HCT116 (cell line): Measurements from ENCODE around the gene TWIST2. TPM values are rescaled to one million over a fixed set of nuclear protein-coding genes. Genes with fewer than 3 reads are reported as not detected.

Experiments used
- ATAC-seq: fragments of 200-7000 bp; cut with Tn5 transposase; 2 replicates; pipeline ENCODE4 v1.9.1; 2020; ENCODE audit warnings: mild to moderate bottlenecking, moderate library complexity
- BruUV-seq: library from RNA; stranded (reverse); fragments of 400-500 nt; replicated peaks from 2 replicates; lab custom pipeline; 2021; lab: Mats Ljungman, UMichigan
- CTCF ChIA-PET: fragments of 300-600 bp; sonication (Branson Sonifier 250); formaldehyde crosslinking; loops from one replicate; lab custom pipeline; 2021; ENCODE audit warnings: antibody characterized with exemption; lab: Charles Lee
- POLR2A ChIA-PET: fragments of 300-600, 350-600 bp; sonication (Branson Sonifier 250); formaldehyde crosslinking; loops from one replicate; lab custom pipeline; 2021; ENCODE audit warnings: antibody characterized with exemption; lab: Charles Lee
- RAD21 ChIA-PET, 2 experiments: fragments of 300-600 bp; sonication (Branson Sonifier 250); formaldehyde crosslinking; loops; one replicate each; lab custom pipeline; 2023; ENCODE audit warnings: low total read pairs in 2 of 2; ENCODE audit not compliant: uncharacterized antibody in 2 of 2, unreplicated experiment in 2 of 2, low non-redundant PET in 1 of 2; lab: Charles Lee
- DNase-seq: peaks from one replicate; pipeline ENCODE4 v3.0.0-alpha.2; 2010; ENCODE audit warnings: low read depth, low spot score
- H2AFZ ChIP-seq: fragments of 200-600 bp; shearing (Covaris generic), sonication (generic); 2 replicates; pipeline ENCODE4 v1.6.1; 2017; ENCODE audit warnings: low read depth, mixed run types, mixed read lengths, antibody characterized with exemption, low read length; ENCODE audit not compliant: poor library complexity, severe bottlenecking
- H3K27ac ChIP-seq: 2 replicates; pipeline ENCODE4 v1.5.1; 2012; ENCODE audit warnings: low read depth, low read length
- H3K27me3 ChIP-seq: fragments of 200-600 bp; sonication (generic); 2 replicates; pipeline ENCODE4 v1.6.1; 2016; ENCODE audit warnings: mixed run types, low read length, mixed read lengths; ENCODE audit not compliant: insufficient read depth
- H3K36me3 ChIP-seq, 2 experiments: fragments of 200-500 bp in 1 of 2; fragments of 200-600 bp in 1 of 2; sonication (Bioruptor generic) in 1 of 2; sonication (generic) in 1 of 2; 2 replicates each; pipeline versions ENCODE4 v1.5.1 to v1.6.1; 2014 to 2016; ENCODE audit warnings: low read length in 2 of 2, inconsistent platforms in 1 of 2, mixed read lengths in 1 of 2, mixed run types in 1 of 2; ENCODE audit not compliant: insufficient read depth in 2 of 2, control insufficient read depth in 1 of 2
- H3K4me1 ChIP-seq, 2 experiments: fragments of 200-600 bp in 1 of 2; sonication (generic) in 1 of 2; 2 replicates each; pipeline versions ENCODE4 v1.5.1 to v1.6.1; 2012 to 2017; ENCODE audit warnings: low read length in 2 of 2, inconsistent platforms in 1 of 2, mild to moderate bottlenecking in 1 of 2, mixed read lengths in 1 of 2, mixed run types in 1 of 2, moderate library complexity in 1 of 2; ENCODE audit not compliant: insufficient read depth in 2 of 2, control insufficient read depth in 1 of 2
- H3K4me2 ChIP-seq: fragments of 200-600 bp; sonication (generic); 2 replicates; pipeline ENCODE4 v1.6.1; 2017; ENCODE audit warnings: mixed run types, low read length, mixed read lengths
- H3K4me3 ChIP-seq, 2 experiments: fragments of 200-600 bp in 1 of 2; sonication (generic) in 1 of 2; replicated peaks in 1 of 2; 2 replicates each; pipeline ENCODE4 v1.5.1; 2011 to 2016; ENCODE audit warnings: low read length in 2 of 2, control low read depth in 1 of 2, low read depth in 1 of 2, mild to moderate bottlenecking in 1 of 2, mixed read lengths in 1 of 2, mixed run types in 1 of 2
- H3K79me2 ChIP-seq: fragments of 200-600 bp; sonication (generic); 2 replicates; pipeline ENCODE4 v1.6.1; 2017; ENCODE audit warnings: mild to moderate bottlenecking, mixed run types, low read length, moderate library complexity, mixed read lengths; ENCODE audit not compliant: insufficient read depth
- H3K9ac ChIP-seq: fragments of 200-600 bp; sonication (generic); 2 replicates; pipeline ENCODE4 v1.6.1; 2016; ENCODE audit warnings: low read length, mixed read lengths
- H3K9me2 ChIP-seq: fragments of 200-600 bp; sonication (generic), shearing (Covaris generic); 2 replicates; pipeline ENCODE4 v1.6.1; 2017; ENCODE audit warnings: mixed run types, mild to moderate bottlenecking, moderate library complexity; ENCODE audit not compliant: insufficient read depth
- H3K9me3 ChIP-seq, 2 experiments: fragments of 200-500 bp in 1 of 2; fragments of 200-600 bp in 1 of 2; sonication (Bioruptor generic) in 1 of 2; sonication (generic) in 1 of 2; 2 replicates each; pipeline ENCODE4 v1.6.1; 2014 to 2017; ENCODE audit warnings: low read length in 2 of 2, mixed read lengths in 2 of 2, inconsistent platforms in 1 of 2, low read depth in 1 of 2, mild to moderate bottlenecking in 1 of 2, mixed run types in 1 of 2, moderate library complexity in 1 of 2; ENCODE audit not compliant: control insufficient read depth in 1 of 2, insufficient read depth in 1 of 2
- H4K20me1 ChIP-seq: fragments of 200-600 bp; sonication (generic), shearing (Covaris generic); 2 replicates; pipeline ENCODE4 v1.6.1; 2017; ENCODE audit warnings: mixed run types, mild to moderate bottlenecking, moderate library complexity; ENCODE audit not compliant: insufficient read depth
- CTCF ChIP-seq, 3 experiments: fragments of 200-600 bp in 1 of 3; sonication (generic) in 1 of 3; IDR thresholded peaks in 2 of 3; conservative IDR thresholded peaks in 1 of 3; 2 replicates each; pipeline ENCODE4 v1.5.1; 2012 to 2017; ENCODE audit warnings: low read depth in 2 of 3, low read length in 2 of 3, antibody characterized with exemption in 1 of 3, borderline replicate concordance in 1 of 3, control low read depth in 1 of 3, mild to moderate bottlenecking in 1 of 3, mixed read lengths in 1 of 3, mixed run types in 1 of 3, moderate library complexity in 1 of 3; ENCODE audit not compliant: insufficient read depth in 1 of 3
- EGR1 ChIP-seq: IDR thresholded peaks from 2 replicates; pipeline ENCODE4 v1.6.1; 2012; ENCODE audit warnings: low read depth
- ELF1 ChIP-seq: IDR thresholded peaks from 2 replicates; pipeline ENCODE4 v1.6.1; 2012; ENCODE audit warnings: low read depth, borderline replicate concordance
- EZH2 ChIP-seq: fragments of 200-600 bp; sonication (generic); IDR thresholded peaks from 2 replicates; pipeline ENCODE4 v1.6.1; 2017; ENCODE audit warnings: antibody characterized with exemption, mixed run types
- EZH2phosphoT487 ChIP-seq: fragments of 200-600 bp; IDR thresholded peaks from 2 replicates; pipeline ENCODE4 v1.6.1; 2018; ENCODE audit warnings: antibody characterized with exemption, borderline replicate concordance
- JUND ChIP-seq: IDR thresholded peaks from 2 replicates; pipeline ENCODE4 v1.6.1; 2012
- POLR2A ChIP-seq: IDR thresholded peaks from 2 replicates; pipeline ENCODE4 v1.7.0; 2011; ENCODE audit warnings: borderline replicate concordance; ENCODE audit not compliant: insufficient read depth, insufficient read length; ENCODE audit errors: extremely low read depth
- POLR2AphosphoS5 ChIP-seq: IDR thresholded peaks from 2 replicates; pipeline ENCODE4 v1.6.1; 2011; ENCODE audit warnings: mild to moderate bottlenecking, low read depth, low read length, moderate library complexity
- YY1 ChIP-seq: IDR thresholded peaks from 2 replicates; pipeline ENCODE4 v1.6.1; 2011; ENCODE audit warnings: low read length, low read depth, moderate library complexity, mild to moderate bottlenecking; ENCODE audit not compliant: insufficient replicate concordance; ENCODE audit errors: extremely low read depth
- intact Hi-C: fragments of 100-400 bp; cut with micrococcal nuclease; formaldehyde crosslinking; loops from 2 replicates; pipeline ENCODE4 v1.10.0; 2022
- total RNA-seq: library from RNA; stranded (reverse); gene quantifications from one replicate; pipeline ENCODE4 v1.2.1, GENCODE V29; 2021; ENCODE audit not compliant: unreplicated experiment
- TF ChIP-seq, protein P1 (sequence below): IDR thresholded peaks from 2 replicates; pipeline ENCODE4 v1.6.1; 2012; ENCODE audit warnings: low read depth
- TF ChIP-seq, protein P2 (sequence below): IDR thresholded peaks from 2 replicates; pipeline ENCODE4 v1.6.1; 2012

TWIST2 gene
- total RNA-seq, 1 experiment from 2014 or later, result not detected

DNA sequence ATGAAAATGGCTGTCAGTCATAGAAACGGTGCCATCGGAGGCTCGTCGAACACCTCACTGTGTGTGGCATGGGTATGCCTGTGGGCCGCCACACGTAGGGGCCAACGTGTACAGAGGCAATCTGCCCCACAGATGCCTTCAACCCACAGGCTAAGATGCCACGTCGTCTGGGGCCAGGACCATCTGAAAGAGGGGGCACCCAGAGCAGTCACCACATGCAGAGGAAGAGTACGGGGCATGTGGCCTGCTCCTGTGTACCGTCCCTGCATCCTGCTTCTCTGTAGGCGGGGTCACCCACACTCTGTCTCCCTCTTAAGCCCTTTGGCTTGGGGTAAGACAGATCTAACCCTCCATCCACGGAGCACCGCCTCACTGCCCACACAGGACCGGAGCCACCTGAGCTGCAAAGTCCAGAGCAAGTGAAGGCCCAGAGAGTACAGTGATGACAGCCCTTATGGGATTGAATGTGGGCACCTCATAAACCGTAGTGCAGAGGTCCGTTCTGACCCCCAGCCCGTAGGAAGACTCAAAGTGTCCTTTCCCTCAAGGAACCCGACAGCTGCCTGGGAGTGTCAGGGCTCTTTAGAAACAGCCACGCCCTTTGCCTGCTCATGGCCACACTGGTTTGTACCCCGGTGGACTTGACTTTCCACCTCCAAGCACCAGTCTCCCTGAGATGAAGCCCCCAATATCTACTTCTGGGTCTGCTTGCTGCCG, 66.2 kb downstream of the TWIST2 start:
- TF ChIP-seq POLR2AphosphoS5, result no peak
- TF ChIP-seq, protein P1, sequence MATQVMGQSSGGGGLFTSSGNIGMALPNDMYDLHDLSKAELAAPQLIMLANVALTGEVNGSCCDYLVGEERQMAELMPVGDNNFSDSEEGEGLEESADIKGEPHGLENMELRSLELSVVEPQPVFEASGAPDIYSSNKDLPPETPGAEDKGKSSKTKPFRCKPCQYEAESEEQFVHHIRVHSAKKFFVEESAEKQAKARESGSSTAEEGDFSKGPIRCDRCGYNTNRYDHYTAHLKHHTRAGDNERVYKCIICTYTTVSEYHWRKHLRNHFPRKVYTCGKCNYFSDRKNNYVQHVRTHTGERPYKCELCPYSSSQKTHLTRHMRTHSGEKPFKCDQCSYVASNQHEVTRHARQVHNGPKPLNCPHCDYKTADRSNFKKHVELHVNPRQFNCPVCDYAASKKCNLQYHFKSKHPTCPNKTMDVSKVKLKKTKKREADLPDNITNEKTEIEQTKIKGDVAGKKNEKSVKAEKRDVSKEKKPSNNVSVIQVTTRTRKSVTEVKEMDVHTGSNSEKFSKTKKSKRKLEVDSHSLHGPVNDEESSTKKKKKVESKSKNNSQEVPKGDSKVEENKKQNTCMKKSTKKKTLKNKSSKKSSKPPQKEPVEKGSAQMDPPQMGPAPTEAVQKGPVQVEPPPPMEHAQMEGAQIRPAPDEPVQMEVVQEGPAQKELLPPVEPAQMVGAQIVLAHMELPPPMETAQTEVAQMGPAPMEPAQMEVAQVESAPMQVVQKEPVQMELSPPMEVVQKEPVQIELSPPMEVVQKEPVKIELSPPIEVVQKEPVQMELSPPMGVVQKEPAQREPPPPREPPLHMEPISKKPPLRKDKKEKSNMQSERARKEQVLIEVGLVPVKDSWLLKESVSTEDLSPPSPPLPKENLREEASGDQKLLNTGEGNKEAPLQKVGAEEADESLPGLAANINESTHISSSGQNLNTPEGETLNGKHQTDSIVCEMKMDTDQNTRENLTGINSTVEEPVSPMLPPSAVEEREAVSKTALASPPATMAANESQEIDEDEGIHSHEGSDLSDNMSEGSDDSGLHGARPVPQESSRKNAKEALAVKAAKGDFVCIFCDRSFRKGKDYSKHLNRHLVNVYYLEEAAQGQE, result no peak
- TF ChIP-seq JUND, result no peak
- TF ChIP-seq ELF1, result no peak
- TF ChIP-seq, protein P2, sequence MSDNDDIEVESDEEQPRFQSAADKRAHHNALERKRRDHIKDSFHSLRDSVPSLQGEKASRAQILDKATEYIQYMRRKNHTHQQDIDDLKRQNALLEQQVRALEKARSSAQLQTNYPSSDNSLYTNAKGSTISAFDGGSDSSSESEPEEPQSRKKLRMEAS, result no peak
- no peak for TF ChIP-seq EZH2
- TF ChIP-seq POLR2A, result no peak
- no peak for TF ChIP-seq EGR1
- TF ChIP-seq YY1, result no peak
- TF ChIP-seq CTCF (IDR thresholded peaks at IDR 0.05 in 2 of 3, conservative IDR thresholded peaks at IDR 0.05 in 1 of 3; ENCODE audit: borderline replicate concordance in 1 of 3, insufficient read depth in 1 of 3, low read depth in 2 of 3, low read length in 2 of 3), result no peak
- TF ChIP-seq EZH2phosphoT487, result no peak
- ATAC-seq (peak; percentile 9; the same call in 1 of the 2 replicates), DNase-seq (no peak)
- ChIA-PET CTCF (no interaction called here), POLR2A (no interaction called here), RAD21 (no interaction called here)
- H3K4me3 ChIP-seq, result peak overlapping the region in 1 of 2 experiments; percentile 33; a peak in 2 of 4 replicates
- intact Hi-C loops, result no loop called here
- H3K9me3 ChIP-seq, result no peaks in the 10 kb centered on the region
- no peaks in the 10 kb centered on the region for H3K36me3 ChIP-seq
- peak overlapping the region; percentile 75 for H3K4me2 ChIP-seq
- peak overlapping the region; percentile 74 for H2AFZ ChIP-seq
- H3K9me2 ChIP-seq, result no peaks in the 10 kb centered on the region
- no peak overlapping the region for H3K27ac ChIP-seq
- peaks cover 5 to 37% of the 10 kb centered on the region in 2 experiments; a peak in 2 of 4 replicates for H3K4me1 ChIP-seq
- no peaks in the 10 kb centered on the region for H3K79me2 ChIP-seq
- BruUV-seq, result no TSS peak
- H3K27me3 ChIP-seq, result no peaks in the 10 kb centered on the region
- no peaks in the 10 kb centered on the region for H4K20me1 ChIP-seq
- H3K9ac ChIP-seq, result peak overlapping the region; percentile 16; the same call in 1 of the 2 replicates
